ENCODE measurements around the gene PRKN. TPM values are rescaled to one million over a fixed set of nuclear protein-coding genes. Genes with fewer than 3 reads are reported as not detected.

PRKN gene
- total RNA-seq, 2 donors from 2014 or later: 7.6 to 7.9 TPM

DNA sequence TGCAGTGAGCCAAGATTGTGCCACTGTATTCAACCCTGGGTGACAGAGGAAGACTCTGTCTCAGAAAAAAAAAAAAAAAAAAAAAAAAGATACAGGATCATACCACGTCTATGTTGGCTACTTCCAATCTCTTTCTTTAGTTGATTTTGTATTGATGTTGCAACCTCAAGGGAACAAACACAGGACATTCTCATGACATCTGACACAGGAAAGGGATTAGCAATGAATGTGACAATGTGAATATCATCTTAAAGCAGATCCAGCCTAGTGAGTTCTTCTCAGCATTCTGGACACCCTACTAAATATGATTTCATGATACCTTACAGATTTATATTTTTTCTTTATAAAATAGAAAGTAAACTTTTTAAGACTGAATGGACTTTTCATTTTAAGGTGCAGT, 580.3 kb downstream of the PRKN start:
- intact Hi-C loops (cut with DNase I): no loop called here

DNA sequence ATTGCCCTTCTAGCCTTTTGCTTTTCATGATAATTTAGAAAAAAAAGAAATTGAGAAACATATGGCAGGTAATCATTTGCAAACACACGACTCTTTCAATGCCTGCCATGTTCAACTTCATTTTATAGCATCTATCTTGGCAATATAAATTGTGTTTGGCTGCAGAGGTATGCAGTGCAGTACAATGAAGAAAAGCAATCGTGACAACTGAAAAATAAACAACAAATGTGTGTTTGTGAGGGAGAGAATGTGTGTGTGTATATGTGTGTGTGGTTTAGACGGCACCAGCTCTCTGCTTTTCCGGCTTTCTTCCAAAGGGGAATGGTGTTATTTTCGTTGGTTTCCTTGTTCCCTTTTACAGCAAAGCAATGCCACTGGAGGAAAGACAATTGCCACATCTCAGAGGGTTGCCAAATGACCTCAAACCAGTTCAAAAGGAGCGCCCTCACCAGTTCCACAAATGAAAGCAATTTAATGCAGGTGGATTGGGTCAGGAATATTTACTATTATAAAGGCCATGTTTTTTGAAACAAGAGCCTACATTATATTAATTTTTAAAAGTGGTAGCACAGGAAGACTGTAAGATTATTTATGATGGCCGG, 587.2 kb downstream of the PRKN start:
- DNase-seq (ENCODE audit: low spot score): no peak

More for the DNA sequence above, 580.3 kb downstream of the PRKN start:
- DNase-seq (ENCODE audit: low spot score): no peak

DNA sequence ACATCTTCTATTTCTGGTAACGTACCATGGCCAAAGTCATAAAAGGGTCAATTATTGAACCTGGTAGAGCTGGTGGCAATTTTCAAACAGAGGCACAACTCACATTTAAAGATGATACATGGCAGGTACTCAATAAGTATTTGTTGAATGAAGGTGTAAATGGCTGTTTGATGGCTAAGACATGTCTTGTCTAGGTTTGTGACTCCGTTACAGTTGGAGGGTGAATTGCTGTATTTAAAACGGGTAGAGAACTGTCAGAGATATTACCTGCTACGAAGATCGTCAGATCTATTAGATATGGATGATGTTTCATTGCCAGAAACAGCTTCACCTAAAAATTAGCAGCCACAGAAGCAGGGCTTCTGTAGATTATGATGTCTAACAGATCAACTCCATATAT, 601.9 kb downstream of the PRKN start:
- intact Hi-C loops (cut with DNase I): no loop called here
- no peak for DNase-seq (ENCODE audit: low spot score)

More for the DNA sequence above, 587.2 kb downstream of the PRKN start:
- intact Hi-C loops (cut with DNase I): no loop called here

DNA sequence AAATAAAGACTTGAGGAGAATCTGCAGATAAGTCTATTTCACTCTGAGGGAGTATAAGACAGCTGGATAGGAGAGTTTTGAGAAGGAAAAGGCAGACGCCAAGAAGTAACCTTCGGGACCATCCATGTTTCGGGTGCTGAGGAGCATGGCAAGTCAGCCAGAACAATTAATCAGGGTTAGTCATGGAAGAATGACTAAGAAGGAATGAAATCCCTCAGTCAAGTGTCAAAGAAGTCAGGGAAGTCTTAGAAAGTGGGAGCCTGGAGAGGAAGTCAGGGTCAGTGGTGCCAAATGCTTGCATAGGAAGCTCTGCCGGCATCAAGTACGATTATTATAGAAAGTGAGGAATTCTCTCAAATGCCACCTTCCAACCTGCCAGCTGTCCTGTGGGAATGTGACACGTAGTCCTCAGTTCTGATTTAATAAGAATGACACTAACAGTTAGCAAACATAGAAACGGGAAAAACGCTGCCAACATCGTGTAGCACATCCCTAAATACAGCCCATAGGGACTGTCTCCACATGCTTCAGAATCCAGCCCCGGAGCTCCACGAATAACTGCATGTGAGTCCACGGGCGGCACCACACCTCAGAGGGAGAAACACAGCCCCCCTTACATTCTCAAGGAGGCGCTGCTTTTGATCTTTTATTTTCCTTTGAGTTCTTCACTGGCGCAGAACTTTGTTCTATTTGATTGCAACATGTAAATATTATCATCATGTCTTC, 602.7 kb downstream of the PRKN start:
- no peak for DNase-seq (ENCODE audit: low spot score)
- intact Hi-C loops (cut with DNase I): no loop called here

DNA sequence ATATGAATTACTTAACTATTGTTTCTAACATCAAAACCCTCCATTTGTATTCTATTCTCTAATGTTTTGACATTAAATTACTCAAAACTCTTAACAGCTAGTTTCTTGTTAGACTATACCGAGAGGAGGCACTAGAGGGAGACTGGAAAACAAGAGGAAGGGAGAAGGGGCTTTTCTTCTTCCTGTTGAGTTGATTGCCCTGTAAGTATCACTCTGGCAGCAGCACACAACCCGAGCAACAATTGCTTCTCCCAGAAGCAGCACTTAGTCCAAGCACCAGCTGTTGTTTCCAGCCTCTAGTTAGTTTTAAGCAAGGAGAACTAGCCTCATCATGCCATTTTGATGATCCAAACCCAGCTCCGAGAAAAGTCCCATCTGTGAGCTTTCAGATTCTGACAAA, 603.8 kb downstream of the PRKN start:
- DNase-seq (ENCODE audit: low spot score): no peak
- intact Hi-C loops (cut with DNase I): no loop called here

DNA sequence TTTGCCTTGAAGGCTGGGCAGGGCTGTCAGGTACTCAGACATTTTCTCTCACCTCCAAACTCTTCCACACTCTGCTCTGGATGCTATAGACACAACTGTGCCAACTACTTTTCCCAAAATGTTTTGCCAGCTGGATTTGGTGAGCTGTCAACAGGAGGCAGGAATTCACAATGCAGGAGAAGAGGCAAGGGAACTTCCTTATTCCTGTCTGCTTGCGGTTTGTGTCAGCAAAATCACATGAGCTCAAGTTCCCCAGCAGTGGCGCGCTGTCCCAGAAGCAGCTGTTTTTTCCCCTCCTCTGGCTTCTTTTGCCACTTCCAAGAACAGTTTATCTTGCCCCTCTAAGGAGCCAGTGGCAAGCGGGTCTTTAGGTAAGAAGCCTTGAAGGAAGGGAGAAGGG, 608.2 kb downstream of the PRKN start:
- intact Hi-C loops (cut with DNase I): no loop called here
- DNase-seq (ENCODE audit: low spot score): no peak

DNA sequence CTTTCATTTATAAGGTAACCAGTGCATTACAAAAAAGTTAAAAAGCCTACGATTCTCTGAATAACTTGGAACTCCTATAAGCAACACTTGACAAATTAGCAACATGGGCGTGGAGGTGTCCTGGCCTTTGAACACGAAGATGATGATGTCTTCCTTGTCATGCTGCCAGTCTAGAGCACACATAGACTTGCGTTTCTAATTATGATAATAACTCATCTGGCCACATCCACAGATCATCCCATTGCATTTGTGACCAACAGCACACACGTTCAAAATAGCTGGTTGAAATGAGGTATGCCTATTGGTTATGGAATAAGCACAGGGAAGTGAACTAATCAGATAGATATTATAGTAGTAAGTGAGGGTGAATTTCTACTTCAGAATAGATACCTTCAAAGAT, 608.9 kb downstream of the PRKN start:
- DNase-seq (ENCODE audit: low spot score): no peak
- intact Hi-C loops (cut with DNase I): no loop called here

DNA sequence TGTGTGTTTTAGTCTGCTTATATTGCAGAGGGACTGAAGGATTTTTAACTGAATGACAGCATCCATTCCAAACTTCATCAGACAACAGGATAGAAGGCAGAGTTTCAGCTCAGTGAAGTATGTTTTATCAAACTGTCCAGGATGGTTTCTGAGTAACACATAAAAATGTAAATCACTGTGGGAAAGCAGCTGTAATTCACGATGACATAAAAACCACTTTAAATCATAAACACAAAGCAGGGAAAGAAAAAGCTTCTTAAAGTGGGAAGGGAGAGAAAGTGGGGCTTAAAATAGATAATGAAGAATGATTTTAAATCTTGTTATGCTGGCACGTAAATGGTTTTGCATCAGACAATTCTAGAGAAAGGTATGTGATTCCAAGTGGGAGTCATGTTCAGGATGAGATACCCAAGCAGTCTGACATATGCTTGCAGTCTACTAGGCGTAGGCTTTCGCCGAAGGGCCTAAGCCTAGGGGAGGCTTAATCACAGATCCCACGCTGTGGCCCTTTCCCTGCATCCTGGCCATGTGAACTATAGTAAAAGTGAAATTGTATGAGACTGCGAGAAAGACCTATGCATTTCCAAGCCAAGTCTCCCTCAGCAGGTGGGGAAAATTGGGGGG, 610.6 kb downstream of the PRKN start:
- DNase-seq (ENCODE audit: low spot score): no peak
- intact Hi-C loops (cut with DNase I): no loop called here

DNA sequence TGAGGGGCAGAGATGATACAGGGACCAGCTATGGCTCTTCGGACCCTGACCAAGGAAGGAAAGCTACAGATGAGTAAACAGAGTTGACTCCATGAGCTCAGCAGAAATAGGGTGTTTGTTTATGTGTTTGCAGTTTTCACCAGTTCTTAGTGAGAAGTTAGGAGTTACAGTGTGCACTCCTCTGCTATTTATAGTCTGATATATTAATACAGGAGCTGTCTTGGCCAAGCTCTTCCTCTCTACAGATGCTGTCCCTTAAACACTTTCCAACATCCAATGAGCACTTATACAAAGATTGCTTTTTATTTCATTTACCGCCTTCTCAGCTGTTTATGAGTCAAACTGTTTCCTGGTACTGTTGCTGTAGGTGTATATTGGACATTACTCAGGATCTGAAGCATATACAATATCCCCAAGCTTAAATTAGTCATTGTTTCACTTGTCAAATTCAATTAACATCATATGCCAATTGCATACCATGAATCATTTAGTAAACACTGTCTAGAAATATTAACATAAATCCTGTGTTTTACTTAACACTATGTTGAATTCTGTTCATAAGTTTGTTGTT, 618.0 kb downstream of the PRKN start:
- intact Hi-C loops (cut with DNase I): no loop called here
- DNase-seq (ENCODE audit: low spot score): no peak

DNA sequence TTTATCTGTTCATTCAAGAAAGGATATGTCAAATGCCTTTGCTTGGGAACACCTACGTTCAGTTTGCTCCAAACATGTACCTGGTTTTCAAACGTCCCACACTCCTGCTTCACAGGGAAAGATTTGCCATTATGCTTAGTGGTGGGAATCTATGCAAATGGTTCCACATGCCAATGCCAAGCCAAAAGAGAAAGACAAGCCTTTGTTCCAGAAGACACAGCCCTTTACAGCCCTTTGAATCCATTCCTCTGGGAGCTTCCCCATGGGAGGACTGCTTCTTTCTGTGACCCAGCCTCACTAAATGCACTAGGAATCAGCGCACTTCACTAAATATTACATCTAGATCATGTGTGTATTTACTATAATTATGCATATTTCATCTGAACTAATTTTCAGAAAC, 619.5 kb downstream of the PRKN start:
- DNase-seq (ENCODE audit: low spot score): no peak
- intact Hi-C loops (cut with DNase I): no loop called here

DNA sequence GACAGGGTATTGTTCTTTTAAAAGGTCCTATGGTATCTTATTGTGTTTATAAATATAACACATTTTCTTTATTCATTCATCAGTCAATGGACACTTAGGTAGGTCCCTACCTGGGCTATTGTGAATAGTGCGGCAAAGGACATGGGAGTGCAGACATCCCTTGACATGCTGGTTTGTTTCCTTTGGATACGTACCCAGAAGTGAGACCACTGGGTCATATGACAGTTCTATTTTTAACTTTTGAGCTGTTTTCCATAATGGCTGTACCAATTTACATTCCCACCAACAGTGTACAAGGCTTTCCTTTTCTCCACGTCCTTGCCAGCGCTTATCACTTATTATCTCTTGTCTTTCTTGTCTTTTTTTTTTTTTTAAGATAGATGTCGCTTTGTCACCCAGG, 627.5 kb downstream of the PRKN start:
- no peak for DNase-seq (ENCODE audit: low spot score)
- intact Hi-C loops (cut with DNase I): no loop called here

DNA sequence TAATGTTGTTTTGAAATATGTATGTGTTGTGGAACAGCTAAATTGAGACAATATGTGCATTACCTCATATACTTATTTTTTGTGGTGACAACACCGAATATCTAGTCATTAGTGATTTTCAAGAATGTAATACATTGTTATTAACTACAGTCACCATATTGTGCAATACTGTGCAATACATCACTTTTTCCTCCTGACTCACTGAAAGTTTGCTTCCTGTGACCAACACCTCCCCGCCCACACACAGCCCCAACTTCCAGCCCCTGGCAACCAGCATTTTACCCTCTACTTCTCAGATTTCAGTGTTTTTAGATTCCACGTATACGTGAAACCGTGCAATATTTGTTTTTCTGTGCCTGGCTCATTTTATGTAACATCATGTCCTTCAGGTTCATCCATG, 627.9 kb downstream of the PRKN start:
- intact Hi-C loops (cut with DNase I): no loop called here
- DNase-seq (ENCODE audit: low spot score): peak; percentile 84

DNA sequence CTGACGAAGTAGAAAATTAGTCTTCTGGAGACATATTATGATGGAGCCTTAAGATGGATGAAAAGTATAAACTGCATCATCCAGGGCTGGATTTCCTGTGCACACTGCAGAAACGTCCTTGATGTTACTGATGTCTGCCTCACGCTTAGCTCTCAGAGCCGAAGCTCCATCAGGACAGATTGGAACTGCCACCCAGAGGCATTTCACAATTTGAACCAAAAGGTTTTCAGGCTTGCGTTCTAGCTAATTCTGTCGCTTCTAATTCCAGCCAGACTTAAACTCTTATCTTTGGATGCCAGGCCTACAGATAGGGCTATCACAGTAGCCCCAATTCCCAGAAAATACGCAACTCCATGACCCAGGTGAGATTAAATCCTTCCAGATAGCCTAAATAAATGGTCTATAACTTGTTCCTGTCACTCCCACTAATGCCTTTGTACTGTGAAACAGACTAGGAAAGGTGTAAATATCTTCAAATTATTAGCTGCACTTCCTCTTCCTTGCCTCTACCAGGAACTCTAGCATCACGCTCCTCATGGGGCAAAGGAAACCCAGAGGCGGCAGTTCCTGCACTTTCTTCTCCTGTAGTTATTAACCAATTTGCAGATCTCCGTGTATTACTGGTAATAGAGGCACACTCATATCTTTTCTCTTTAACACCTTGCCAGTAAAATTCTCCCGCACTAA, 634.6 kb downstream of the PRKN start:
- DNase-seq (ENCODE audit: low spot score): no peak
- intact Hi-C loops (cut with DNase I): no loop called here

DNA sequence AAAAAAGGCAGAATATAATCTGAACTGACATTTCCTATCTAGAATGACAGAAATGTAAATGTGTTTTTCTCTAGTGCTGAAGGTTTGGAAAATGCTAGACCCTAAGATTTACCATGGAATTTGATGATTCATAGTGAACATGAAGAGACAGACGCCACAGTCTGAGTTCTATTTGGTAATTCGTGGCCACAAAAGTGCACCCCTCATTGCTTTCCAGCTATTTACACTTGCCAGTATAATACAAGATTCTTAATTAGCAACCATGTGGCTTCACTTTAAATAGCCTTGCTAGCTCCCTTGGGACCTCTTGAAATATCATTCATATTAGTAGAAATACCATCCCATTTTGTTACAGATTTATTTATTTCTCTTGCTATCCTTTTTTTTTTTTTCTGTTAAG, 636.8 kb downstream of the PRKN start:
- intact Hi-C loops (cut with DNase I): no loop called here
- DNase-seq (ENCODE audit: low spot score): no peak

DNA sequence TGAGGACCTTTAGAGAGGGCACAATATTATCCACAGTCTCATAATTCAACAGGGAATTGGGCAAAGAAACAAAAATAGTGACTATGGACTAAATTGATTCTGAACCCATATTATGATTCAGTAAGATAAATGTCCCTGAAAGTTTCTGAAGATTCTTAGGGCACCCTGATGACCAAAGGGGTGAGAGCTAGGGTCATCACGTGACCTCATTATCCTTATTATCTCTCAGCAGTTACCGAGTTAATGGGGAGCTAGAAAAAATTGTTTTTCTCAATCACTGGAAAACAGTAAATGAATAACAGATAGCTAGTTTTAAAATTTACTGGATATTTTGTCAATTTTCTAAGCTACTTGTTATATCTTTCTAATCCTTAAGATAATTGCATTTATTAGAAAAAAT, 639.5 kb downstream of the PRKN start:
- intact Hi-C loops (cut with DNase I): no loop called here

DNA sequence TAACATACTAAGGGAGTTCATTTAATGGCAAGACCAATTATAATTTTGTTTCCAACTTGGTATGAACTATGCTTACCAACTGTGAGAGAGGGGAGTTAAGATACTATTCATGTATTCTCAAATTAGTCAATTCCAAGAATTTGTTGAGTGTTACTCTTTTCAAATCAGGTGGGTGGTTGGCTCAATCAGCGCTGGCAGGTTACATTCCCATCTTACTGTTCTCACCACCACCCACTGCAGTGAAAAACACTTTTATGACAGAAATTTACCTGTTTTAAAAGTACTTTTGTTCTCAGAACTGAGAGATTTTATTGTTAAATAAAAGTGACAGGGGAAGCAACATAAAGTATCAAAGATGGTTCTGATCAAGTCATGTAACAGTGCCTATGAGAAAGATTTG, 642.0 kb downstream of the PRKN start:
- no peak for DNase-seq (ENCODE audit: low spot score)
- intact Hi-C loops (cut with DNase I): no loop called here

More for the DNA sequence above, 639.5 kb downstream of the PRKN start:
- DNase-seq (ENCODE audit: low spot score): no peak

DNA sequence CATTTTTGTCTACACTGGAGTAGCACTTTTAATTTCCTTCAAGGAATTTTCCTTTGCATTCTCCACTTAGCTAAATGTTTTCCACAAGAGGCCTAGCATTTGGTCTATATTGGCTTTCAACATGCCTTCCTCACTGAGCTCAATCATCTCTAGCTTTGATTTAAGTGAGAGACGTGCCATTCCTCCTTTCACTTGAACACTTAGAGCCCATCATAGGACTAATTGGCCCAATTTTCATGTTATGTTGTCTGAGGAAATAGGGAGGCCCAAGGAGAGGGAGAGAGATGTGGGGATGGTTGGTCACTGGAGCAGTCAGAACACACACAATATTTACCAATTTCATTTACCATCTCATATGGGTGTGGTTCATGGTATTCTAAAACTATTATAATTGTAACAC, 645.0 kb downstream of the PRKN start:
- intact Hi-C loops (cut with DNase I): no loop called here
- no peak for DNase-seq (ENCODE audit: low spot score)

DNA sequence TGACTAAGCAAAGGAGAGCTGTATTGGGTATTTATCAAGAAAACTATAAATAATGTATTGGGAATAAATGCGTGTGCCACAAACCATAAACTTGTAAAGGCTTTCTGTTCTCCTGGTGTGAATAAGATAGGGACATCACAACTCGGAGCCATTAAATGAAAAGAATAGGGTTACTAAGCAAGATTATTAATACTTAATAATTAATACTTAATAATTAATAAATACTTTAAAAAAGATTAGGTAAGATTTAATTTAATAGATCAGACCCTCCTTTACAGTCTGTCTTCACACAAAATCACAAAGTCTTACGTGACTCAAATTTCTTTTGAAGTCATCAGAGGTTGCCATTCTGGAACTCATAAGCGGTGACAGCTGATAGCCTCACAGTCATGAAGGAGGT, 648.9 kb downstream of the PRKN start:
- DNase-seq (ENCODE audit: low spot score): no peak
- intact Hi-C loops (cut with DNase I): no loop called here

DNA sequence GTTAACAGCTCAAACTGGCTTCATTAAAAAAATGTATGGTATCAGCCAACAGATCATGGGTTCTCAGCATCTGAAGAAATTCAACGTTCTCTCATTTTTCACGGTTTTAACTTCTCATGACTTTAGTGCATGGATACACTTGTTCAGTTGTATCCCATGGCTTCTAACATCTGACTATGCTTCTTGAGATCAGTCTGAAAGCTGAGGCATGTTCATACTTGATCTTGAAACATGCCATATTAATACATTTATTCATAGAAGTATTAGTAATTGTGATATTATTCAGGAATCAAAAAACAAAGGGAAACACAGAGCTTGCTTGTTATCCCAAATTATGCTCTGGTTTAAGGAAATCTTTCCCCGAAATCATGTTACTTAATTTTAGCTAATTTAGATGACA, 649.4 kb downstream of the PRKN start:
- intact Hi-C loops (cut with DNase I): no loop called here
- DNase-seq (ENCODE audit: low spot score): no peak

DNA sequence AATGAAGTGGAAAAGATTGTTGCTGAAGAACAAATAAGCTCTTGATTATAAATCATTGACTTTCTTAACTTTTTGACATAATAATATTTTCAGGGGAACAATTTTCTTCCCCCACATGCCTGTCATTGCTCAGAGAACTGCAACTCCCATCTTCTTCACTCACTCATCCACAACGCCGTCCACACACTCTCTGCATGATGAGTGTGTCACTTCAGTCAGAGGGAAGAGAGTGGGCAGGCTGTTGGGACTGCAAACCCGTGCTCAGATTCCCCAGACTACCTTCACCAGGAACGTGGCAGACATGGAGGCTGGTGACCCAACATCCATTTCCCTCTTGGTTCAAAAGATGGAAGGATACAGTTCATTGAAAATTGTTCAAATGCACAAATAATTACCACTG, 650.8 kb downstream of the PRKN start:
- intact Hi-C loops (cut with DNase I): no loop called here
- DNase-seq (ENCODE audit: low spot score): no peak
